Measurements from ENCODE around the gene ERBB4. TPM values are rescaled to one million over a fixed set of nuclear protein-coding genes. Genes with fewer than 3 reads are reported as not detected.

ERBB4 gene
- total RNA-seq, 6 donors from 2014 or later = 3.3 to 24.2 (median 11.7) TPM

DNA sequence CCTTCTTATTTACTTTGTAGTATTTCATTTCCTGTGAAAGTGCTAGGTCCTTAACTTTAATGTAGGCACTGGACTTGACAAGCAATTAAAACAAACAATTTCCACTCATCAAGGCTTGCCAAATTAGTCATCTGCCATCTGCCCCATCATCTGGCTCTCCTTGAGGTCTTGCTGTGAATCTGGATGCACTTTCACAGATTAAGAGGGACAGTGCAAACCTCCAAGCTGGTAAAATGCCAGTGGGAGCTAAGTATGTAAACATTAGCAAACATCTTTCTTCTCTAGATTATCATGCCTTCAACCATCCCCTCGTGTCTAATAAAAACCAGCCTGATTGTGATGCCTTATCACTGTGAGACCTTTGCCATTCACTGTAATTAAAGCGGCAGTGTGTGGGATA, 402.9 kb downstream of the ERBB4 start:
- Histone ChIP-seq H3K9me3 (no peaks in the 10 kb centered on the region), H3K4me1 (no peaks in the 10 kb centered on the region), H3K27ac (no peak overlapping the region), H3K4me3 (no peak overlapping the region), H3K36me3 (no peaks in the 10 kb centered on the region), H3K27me3 (no peaks in the 10 kb centered on the region)
- DNase-seq = no peak
- ATAC-seq (ENCODE audit: low FRiP score in 2 of 2) = no peak
- WGBS, 2 donors = 48 to 56% methylated on average over 2 of the region's 2 CpGs
- TF ChIP-seq CTCF (IDR thresholded peaks at IDR 0.05) (no peak), EP300 (IDR thresholded peaks at IDR 0.05) (no peak), POLR2AphosphoS5 (IDR thresholded peaks at IDR 0.05) (no peak), POLR2A (IDR thresholded peaks at IDR 0.05) (no peak)

DNA sequence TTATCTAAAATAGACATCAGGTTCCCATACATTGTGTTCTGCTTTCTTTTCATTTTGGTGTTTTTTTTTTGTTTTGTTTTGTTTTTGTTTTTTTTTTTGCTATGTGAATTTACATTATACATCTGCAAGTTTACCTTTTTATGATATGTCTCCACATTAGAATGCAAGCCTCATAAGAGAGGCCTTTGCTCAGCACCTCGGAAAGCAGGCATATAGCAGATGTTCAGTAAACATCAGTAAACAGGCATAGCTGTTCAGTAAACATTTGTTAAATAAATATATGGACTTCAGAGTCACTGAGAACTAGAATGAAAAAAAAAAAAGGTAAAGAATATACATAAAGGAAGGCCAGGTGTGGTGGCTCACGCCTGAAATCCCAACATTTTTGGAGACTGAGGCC, 405.3 kb downstream of the ERBB4 start:
- Histone ChIP-seq H3K9me3 (no peaks in the 10 kb centered on the region), H3K4me3 (no peak overlapping the region), H3K27me3 (no peaks in the 10 kb centered on the region), H3K4me1 (no peaks in the 10 kb centered on the region), H3K27ac (no peak overlapping the region), H3K36me3 (no peaks in the 10 kb centered on the region)
- DNase-seq = no peak
- TF ChIP-seq POLR2A (IDR thresholded peaks at IDR 0.05) (no peak), POLR2AphosphoS5 (IDR thresholded peaks at IDR 0.05) (no peak), CTCF (IDR thresholded peaks at IDR 0.05) (no peak), EP300 (IDR thresholded peaks at IDR 0.05) (no peak)
- no peak for ATAC-seq (ENCODE audit: low FRiP score in 2 of 2)
- 74 to 84% methylated on average over 2 of the region's 2 CpGs for WGBS, 2 donors

GRCh38 chr2:212124598-212124997, 414.0 kb downstream of the ERBB4 start:
- peak in 1 of 2 donors; percentile 24 for DNase-seq
- Histone ChIP-seq H3K27ac (no peak overlapping the region), H3K36me3 (no peaks in the 10 kb centered on the region), H3K4me3 (peak overlapping the region in 1 of 4 donors; percentile 6), H3K4me1 (no peaks in the 10 kb centered on the region), H3K9me3 (no peaks in the 10 kb centered on the region), H3K27me3 (no peaks in the 10 kb centered on the region)
- TF ChIP-seq POLR2A (IDR thresholded peaks at IDR 0.05) (no peak), EP300 (IDR thresholded peaks at IDR 0.05) (no peak), CTCF (IDR thresholded peaks at IDR 0.05) (no peak), POLR2AphosphoS5 (IDR thresholded peaks at IDR 0.05) (no peak)
- peak; percentile 58 to 59 for ATAC-seq (ENCODE audit: low FRiP score in 2 of 2)
- 57 to 60% methylated on average over 10 of the region's 10 CpGs for WGBS, 2 donors

DNA sequence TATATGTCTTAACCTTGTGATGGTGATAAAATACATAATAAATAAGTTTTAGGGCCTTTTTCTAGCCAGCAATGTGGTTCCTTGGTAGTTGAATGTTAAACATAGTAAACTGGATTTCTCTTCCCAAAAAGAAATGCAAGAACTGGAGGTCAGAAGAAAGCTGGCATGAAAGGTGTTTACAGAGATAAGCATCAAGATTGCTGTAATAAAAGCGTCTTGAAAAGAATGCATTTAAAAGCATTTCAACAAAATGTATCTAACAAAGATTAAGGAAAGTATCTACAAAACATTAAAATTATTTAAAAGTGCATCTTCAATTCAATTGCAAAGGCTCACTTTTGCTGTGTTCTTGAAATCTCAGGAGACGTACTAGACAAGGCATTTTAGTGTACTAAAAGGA, 419.0 kb downstream of the ERBB4 start:
- H3K4me3 ChIP-seq = no peak overlapping the region
- no peaks in the 10 kb centered on the region for H3K36me3 ChIP-seq
- no peaks in the 10 kb centered on the region for H3K27me3 ChIP-seq
- WGBS, 2 donors = 63 to 72% methylated on average over 2 of the region's 2 CpGs
- DNase-seq (no peak), ATAC-seq (ENCODE audit: low FRiP score in 2 of 2) (no peak)
- TF ChIP-seq EP300 (IDR thresholded peaks at IDR 0.05) = no peak
- TF ChIP-seq POLR2A (IDR thresholded peaks at IDR 0.05) = no peak
- no peak for TF ChIP-seq POLR2AphosphoS5 (IDR thresholded peaks at IDR 0.05)
- no peak for TF ChIP-seq CTCF (IDR thresholded peaks at IDR 0.05)
- H3K27ac ChIP-seq = no peak overlapping the region
- no peaks in the 10 kb centered on the region for H3K9me3 ChIP-seq
- H3K4me1 ChIP-seq = no peaks in the 10 kb centered on the region

GRCh38 chr2:212117926-212118325, 420.7 kb downstream of the ERBB4 start:
- TF ChIP-seq POLR2AphosphoS5 (IDR thresholded peaks at IDR 0.05) (no peak), CTCF (IDR thresholded peaks at IDR 0.05) (no peak), POLR2A (IDR thresholded peaks at IDR 0.05) (no peak), EP300 (IDR thresholded peaks at IDR 0.05) (no peak)
- Histone ChIP-seq H3K27ac (no peak overlapping the region), H3K9me3 (no peaks in the 10 kb centered on the region), H3K36me3 (no peaks in the 10 kb centered on the region), H3K4me3 (no peak overlapping the region), H3K27me3 (no peaks in the 10 kb centered on the region), H3K4me1 (peaks cover 0 to 3% (median 0%) of the 10 kb centered on the region in 4 donors)
- DNase-seq (no peak), ATAC-seq (ENCODE audit: low FRiP score in 2 of 2) (no peak)
- 64 to 65% methylated on average over 2 of the region's 2 CpGs for WGBS, 2 donors
